K562 (cell line): Measurements from ENCODE around the gene PAIP2. TPM values are rescaled to one million over a fixed set of nuclear protein-coding genes. Genes with fewer than 3 reads are reported as not detected.
A peak's percentile ranks its signal among the peaks of the same experiment; 100 is the strongest.

Source experiments
- BRF1 ChIP-seq: IDR thresholded peaks from 3 replicates; pipeline ENCODE4 v1.6.1; 2011; ENCODE audit warnings: borderline replicate concordance, mild to moderate bottlenecking; ENCODE audit not compliant: insufficient read length; ENCODE audit errors: extremely low read depth
- CTBP1 ChIP-seq: fragments of 450-650 bp; IDR thresholded peaks from 2 replicates; pipeline ENCODE4 v1.6.1; 2016; ENCODE audit warnings: borderline replicate concordance
- FOXJ3 ChIP-seq: sonication (generic); formaldehyde crosslinking; IDR thresholded peaks from 2 replicates; pipeline ENCODE4 v1.4.0; 2020; ENCODE audit warnings: mild to moderate bottlenecking, missing genetic modification reagents
- ILK ChIP-seq: fragments of 450-650 bp; IDR thresholded peaks from 2 replicates; pipeline ENCODE4 v1.6.1; 2016; ENCODE audit warnings: missing genetic modification characterization, low read depth, mild to moderate bottlenecking, missing compliant biosample characterization, moderate library complexity, borderline replicate concordance
- KLF13 ChIP-seq: fragments of 450-650 bp; IDR thresholded peaks from 2 replicates; pipeline ENCODE4 v1.6.1; 2016; ENCODE audit warnings: missing genetic modification characterization, low read depth, mild to moderate bottlenecking, missing compliant biosample characterization, moderate library complexity, borderline replicate concordance
- NFRKB ChIP-seq: fragments of 450-650 bp; IDR thresholded peaks from 2 replicates; pipeline ENCODE4 v1.6.1; 2016; ENCODE audit warnings: low read depth
- ZKSCAN1 ChIP-seq: fragments of 150-350 bp; IDR thresholded peaks from 2 replicates; pipeline ENCODE4 v1.6.1; 2016; ENCODE audit warnings: low read depth, low read length
- ZNF282 ChIP-seq: sonication (generic); formaldehyde crosslinking; IDR thresholded peaks from 2 replicates; pipeline ENCODE4 v1.8.1; 2023; ENCODE audit warnings: missing genetic modification reagents
- ZNF507 ChIP-seq: conservative IDR thresholded peaks from 2 replicates; pipeline ENCODE4 v1.6.1; 2017; ENCODE audit warnings: missing genetic modification characterization, missing compliant biosample characterization
- polyA plus RNA-seq, 8 experiments: library from polyadenylated mRNA; depleted of rRNA in 4 of 8; stranded (reverse) in 5 of 8; unstranded in 3 of 8; fragments of >200 nt; fragmentation: Nextera tagmentation in 2 of 8; fragmentation: Illumina TruSeq in 1 of 8; extraction: Ambion mirVana in 2 of 8; extraction: Trizol in 1 of 8; gene quantifications; 2 replicates each; pipeline versions ENCODE4 v1.2.1 to v1.2.3, GENCODE V29; 2011 to 2014; ENCODE audit warnings: inconsistent platforms in 1 of 8, missing spikeins in 1 of 8
- total RNA-seq, 7 experiments: library from RNA; depleted of rRNA in 6 of 7; stranded (reverse); fragments of >200 nt in 6 of 7; fragmentation: Illumina TruSeq in 2 of 7; extraction: Trizol in 2 of 7; gene quantifications; 2 replicates each; pipeline versions ENCODE4 v1.2.1 to v1.2.3, GENCODE V29; 2011 to 2021; ENCODE audit warnings: low replicate concordance in 1 of 7
- TF ChIP-seq, protein P1 (sequence below): IDR thresholded peaks from 2 replicates; pipeline ENCODE4 v1.6.1; 2012; ENCODE audit warnings: low read depth, low read length, improper control_type of control experiment, borderline replicate concordance
- TF ChIP-seq, protein P2 (sequence below), 3 experiments: fragments of 200-800 bp in 1 of 3; fragments of 250-450 bp in 1 of 3; fragments of 450-650 bp in 1 of 3; sonication (Bioruptor Pico) in 1 of 3; sonication (Bioruptor generic) in 1 of 3; formaldehyde crosslinking in 1 of 3; IDR thresholded peaks; 2 replicates each; pipeline versions ENCODE4 v1.6.1 to v1.8.0; 2016 to 2022; ENCODE audit warnings: mild to moderate bottlenecking in 2 of 3, missing genetic modification characterization in 2 of 3, missing compliant biosample characterization in 1 of 3, moderate library complexity in 1 of 3
- TF ChIP-seq, protein P3 (sequence below): fragments of 450-650 bp; IDR thresholded peaks from 2 replicates; pipeline ENCODE4 v1.6.1; 2014; ENCODE audit warnings: low read depth, mild to moderate bottlenecking, moderate library complexity, borderline replicate concordance

PAIP2 gene
- total and polyA plus RNA-seq, 9 of the 15 experiments (the other 6 are each of a cell fraction or from before 2014, with no cell fraction given): 78.3 to 187 (median 128) TPM

- TF ChIP-seq, protein P1, sequence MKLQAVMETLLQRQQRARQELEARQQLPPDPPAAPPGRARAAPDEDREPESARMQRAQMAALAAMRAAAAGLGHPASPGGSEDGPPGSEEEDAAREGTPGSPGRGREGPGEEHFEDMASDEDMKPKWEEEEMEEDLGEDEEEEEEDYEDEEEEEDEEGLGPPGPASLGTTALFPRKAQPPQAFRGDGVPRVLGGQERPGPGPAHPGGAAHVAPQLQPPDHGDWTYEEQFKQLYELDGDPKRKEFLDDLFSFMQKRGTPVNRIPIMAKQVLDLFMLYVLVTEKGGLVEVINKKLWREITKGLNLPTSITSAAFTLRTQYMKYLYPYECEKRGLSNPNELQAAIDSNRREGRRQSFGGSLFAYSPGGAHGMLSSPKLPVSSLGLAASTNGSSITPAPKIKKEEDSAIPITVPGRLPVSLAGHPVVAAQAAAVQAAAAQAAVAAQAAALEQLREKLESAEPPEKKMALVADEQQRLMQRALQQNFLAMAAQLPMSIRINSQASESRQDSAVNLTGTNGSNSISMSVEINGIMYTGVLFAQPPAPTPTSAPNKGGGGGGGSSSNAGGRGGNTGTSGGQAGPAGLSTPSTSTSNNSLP: no peak; the same call in 1 of the 2 replicates
- TF ChIP-seq NFRKB (no peak), KLF13 (tag) (no peak), ZNF282 (no peak), FOXJ3 (CRISPR knock-in tag) (no peak), BRF1 (no peak), CTBP1 (no peak), ZKSCAN1 (no peak), ILK (tag) (no peak), ZNF507 (tag) (no peak)
- TF ChIP-seq, protein P2, sequence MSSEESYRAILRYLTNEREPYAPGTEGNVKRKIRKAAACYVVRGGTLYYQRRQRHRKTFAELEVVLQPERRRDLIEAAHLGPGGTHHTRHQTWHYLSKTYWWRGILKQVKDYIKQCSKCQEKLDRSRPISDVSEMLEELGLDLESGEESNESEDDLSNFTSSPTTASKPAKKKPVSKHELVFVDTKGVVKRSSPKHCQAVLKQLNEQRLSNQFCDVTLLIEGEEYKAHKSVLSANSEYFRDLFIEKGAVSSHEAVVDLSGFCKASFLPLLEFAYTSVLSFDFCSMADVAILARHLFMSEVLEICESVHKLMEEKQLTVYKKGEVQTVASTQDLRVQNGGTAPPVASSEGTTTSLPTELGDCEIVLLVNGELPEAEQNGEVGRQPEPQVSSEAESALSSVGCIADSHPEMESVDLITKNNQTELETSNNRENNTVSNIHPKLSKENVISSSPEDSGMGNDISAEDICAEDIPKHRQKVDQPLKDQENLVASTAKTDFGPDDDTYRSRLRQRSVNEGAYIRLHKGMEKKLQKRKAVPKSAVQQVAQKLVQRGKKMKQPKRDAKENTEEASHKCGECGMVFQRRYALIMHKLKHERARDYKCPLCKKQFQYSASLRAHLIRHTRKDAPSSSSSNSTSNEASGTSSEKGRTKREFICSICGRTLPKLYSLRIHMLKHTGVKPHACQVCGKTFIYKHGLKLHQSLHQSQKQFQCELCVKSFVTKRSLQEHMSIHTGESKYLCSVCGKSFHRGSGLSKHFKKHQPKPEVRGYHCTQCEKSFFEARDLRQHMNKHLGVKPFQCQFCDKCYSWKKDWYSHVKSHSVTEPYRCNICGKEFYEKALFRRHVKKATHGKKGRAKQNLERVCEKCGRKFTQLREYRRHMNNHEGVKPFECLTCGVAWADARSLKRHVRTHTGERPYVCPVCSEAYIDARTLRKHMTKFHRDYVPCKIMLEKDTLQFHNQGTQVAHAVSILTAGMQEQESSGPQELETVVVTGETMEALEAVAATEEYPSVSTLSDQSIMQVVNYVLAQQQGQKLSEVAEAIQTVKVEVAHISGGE (CRISPR knock-in tag; IDR thresholded peaks at IDR 0.05): peak in 1 of 3 experiments; percentile 87; a peak in 2 of 6 replicates
- TF ChIP-seq, protein P3, sequence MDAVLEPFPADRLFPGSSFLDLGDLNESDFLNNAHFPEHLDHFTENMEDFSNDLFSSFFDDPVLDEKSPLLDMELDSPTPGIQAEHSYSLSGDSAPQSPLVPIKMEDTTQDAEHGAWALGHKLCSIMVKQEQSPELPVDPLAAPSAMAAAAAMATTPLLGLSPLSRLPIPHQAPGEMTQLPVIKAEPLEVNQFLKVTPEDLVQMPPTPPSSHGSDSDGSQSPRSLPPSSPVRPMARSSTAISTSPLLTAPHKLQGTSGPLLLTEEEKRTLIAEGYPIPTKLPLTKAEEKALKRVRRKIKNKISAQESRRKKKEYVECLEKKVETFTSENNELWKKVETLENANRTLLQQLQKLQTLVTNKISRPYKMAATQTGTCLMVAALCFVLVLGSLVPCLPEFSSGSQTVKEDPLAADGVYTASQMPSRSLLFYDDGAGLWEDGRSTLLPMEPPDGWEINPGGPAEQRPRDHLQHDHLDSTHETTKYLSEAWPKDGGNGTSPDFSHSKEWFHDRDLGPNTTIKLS: no peak
These were observed 47.1 kb upstream of the PAIP2 start (continued) for GRCh38 chr5:139294374-139295165.
